ENCODE measurements around the gene SLC22A12.

SLC22A12 gene

GRCh38 chr11:64628596-64628995 lies 37.6 kb downstream of the SLC22A12 start:
- no peak overlapping the region for H2AFZ ChIP-seq (ENCODE audit: insufficient read depth, low read length, poor library complexity)
- no peak overlapping the region for H2AK5ac ChIP-seq (ENCODE audit: low read length)
- no CpG with 5 or more reads among the region's 2 CpGs for WGBS (ENCODE audit: extremely low coverage, insufficient coverage, insufficient read length)

GRCh38 chr11:64629103-64629502 lies 38.1 kb downstream of the SLC22A12 start:
- Histone ChIP-seq H3K36me3 (ENCODE audit: control insufficient read depth in 1 of 2, insufficient read depth in 2 of 2, low read length in 2 of 2) (no peaks in the 10 kb centered on the region), H2BK12ac (ENCODE audit: low read length) (no peak overlapping the region), H3K4me3 (ENCODE audit: low read depth, low read length) (no peak overlapping the region), H4K12ac (ENCODE audit: low read depth, low read length) (no peak overlapping the region), H2BK120ac (ENCODE audit: insufficient read depth, low read length, poor library complexity) (no peak overlapping the region), H3K27ac (ENCODE audit: low read depth, low read length) (no peak overlapping the region), H3K9ac (ENCODE audit: low read length) (no peak overlapping the region), H2AK5ac (ENCODE audit: low read length) (no peak overlapping the region), H3K18ac (ENCODE audit: low read length) (no peak overlapping the region), H4K91ac (ENCODE audit: low read depth, low read length) (no peak overlapping the region), H3K79me2 (ENCODE audit: control insufficient read depth, insufficient read depth, low read length, poor library complexity) (no peaks in the 10 kb centered on the region), H3K14ac (ENCODE audit: low read length) (no peak overlapping the region), H3K23ac (ENCODE audit: low read length) (no peak overlapping the region), H2AFZ (ENCODE audit: insufficient read depth, low read length, poor library complexity) (no peak overlapping the region), H3K27me3 (ENCODE audit: insufficient read depth, low read length) (peaks cover 13% of the 10 kb centered on the region), H3K79me1 (ENCODE audit: low read length) (no peaks in the 10 kb centered on the region), H3K9me3 (ENCODE audit: insufficient read depth, low read depth, low read length) (peaks cover 8% of the 10 kb centered on the region), H2BK5ac (ENCODE audit: low read depth, low read length, poor library complexity) (no peak overlapping the region), H4K8ac (ENCODE audit: low read depth, low read length) (no peak overlapping the region), H3K4me1 (ENCODE audit: control insufficient read depth in 1 of 2, insufficient read depth in 2 of 2, low read length in 2 of 2) (no peaks in the 10 kb centered on the region), H3K4ac (ENCODE audit: low read depth, low read length) (no peak overlapping the region), H3K4me2 (ENCODE audit: low read length) (no peak overlapping the region)
- DNase-seq: no peak
- no CpG with 5 or more reads among the region's 6 CpGs for WGBS (ENCODE audit: extremely low coverage, insufficient coverage, insufficient read length)

More at GRCh38 chr11:64628596-64628995, 37.6 kb downstream of the SLC22A12 start:
- no peak overlapping the region for H3K18ac ChIP-seq (ENCODE audit: low read length)
- H3K23ac ChIP-seq (ENCODE audit: low read length): no peak overlapping the region
- no peaks in the 10 kb centered on the region for H3K36me3 ChIP-seq (ENCODE audit: control insufficient read depth in 1 of 2, insufficient read depth in 2 of 2, low read length in 2 of 2)
- H4K12ac ChIP-seq (ENCODE audit: low read depth, low read length): no peak overlapping the region
- no peaks in the 10 kb centered on the region for H3K4me1 ChIP-seq (ENCODE audit: control insufficient read depth in 1 of 2, insufficient read depth in 2 of 2, low read length in 2 of 2)
- peaks cover 8% of the 10 kb centered on the region for H3K9me3 ChIP-seq (ENCODE audit: insufficient read depth, low read depth, low read length)
- H4K91ac ChIP-seq (ENCODE audit: low read depth, low read length): no peak overlapping the region
- H3K27me3 ChIP-seq (ENCODE audit: insufficient read depth, low read length): peaks cover 13% of the 10 kb centered on the region
- no peak overlapping the region for H3K4ac ChIP-seq (ENCODE audit: low read depth, low read length)
- no peak overlapping the region for H2BK120ac ChIP-seq (ENCODE audit: insufficient read depth, low read length, poor library complexity)
- no peak overlapping the region for H2BK5ac ChIP-seq (ENCODE audit: low read depth, low read length, poor library complexity)
- no peak overlapping the region for H4K8ac ChIP-seq (ENCODE audit: low read depth, low read length)
- no peak overlapping the region for H3K4me3 ChIP-seq (ENCODE audit: low read depth, low read length)
- no peaks in the 10 kb centered on the region for H3K79me2 ChIP-seq (ENCODE audit: control insufficient read depth, insufficient read depth, low read length, poor library complexity)
- no peak overlapping the region for H3K9ac ChIP-seq (ENCODE audit: low read length)
- no peak for DNase-seq
- no peak overlapping the region for H3K4me2 ChIP-seq (ENCODE audit: low read length)
- no peak overlapping the region for H2BK12ac ChIP-seq (ENCODE audit: low read length)
- no peak overlapping the region for H3K14ac ChIP-seq (ENCODE audit: low read length)
- H3K79me1 ChIP-seq (ENCODE audit: low read length): no peaks in the 10 kb centered on the region
- H3K27ac ChIP-seq (ENCODE audit: low read depth, low read length): no peak overlapping the region

DNA sequence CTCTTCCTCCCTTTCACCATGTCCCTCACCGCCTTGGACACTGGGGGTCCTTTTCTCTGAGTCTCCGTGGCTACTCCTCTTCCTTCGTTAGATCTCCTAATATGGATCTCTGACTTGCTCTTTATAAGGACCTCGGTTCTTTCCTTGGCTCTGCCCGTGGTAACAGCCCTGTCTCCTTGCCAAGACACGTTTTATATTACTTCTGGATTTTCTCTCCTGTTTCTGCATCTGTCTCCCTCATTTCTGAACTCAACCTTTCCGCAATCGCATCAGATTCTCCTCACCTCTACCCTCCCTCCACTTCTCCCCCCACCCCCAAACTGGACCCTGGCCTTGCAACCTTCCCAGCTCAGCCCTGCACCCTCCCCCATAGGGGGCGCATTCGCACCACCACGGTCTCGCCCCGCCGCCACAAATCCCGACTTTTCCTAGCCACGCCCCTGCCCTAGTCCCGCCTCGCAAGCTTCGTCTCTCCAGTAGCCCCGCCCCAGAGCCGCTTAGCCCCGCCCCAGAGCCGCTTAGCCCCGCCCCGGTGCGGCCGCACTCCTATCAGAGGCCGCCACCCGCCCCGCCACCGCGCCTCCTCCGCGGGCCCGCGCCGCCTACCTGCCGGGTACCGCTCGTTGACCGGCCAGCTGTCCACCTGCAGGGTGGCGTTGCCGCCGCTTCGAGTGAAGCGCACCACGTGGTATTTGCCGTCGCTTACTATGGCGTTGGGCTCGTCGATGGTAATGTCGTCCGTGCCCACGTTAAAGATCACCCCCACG lies 39.0 kb downstream of the SLC22A12 start:
- H3K4ac ChIP-seq (ENCODE audit: low read depth, low read length): no peak overlapping the region
- no peak overlapping the region for H4K8ac ChIP-seq (ENCODE audit: low read depth, low read length)
- no CpG with 5 or more reads among the region's 56 CpGs for WGBS (ENCODE audit: extremely low coverage, insufficient coverage, insufficient read length)
- no peak overlapping the region for H2AK5ac ChIP-seq (ENCODE audit: low read length)
- no peak overlapping the region for H2BK12ac ChIP-seq (ENCODE audit: low read length)
- H3K4me2 ChIP-seq (ENCODE audit: low read length): no peak overlapping the region
- H3K4me3 ChIP-seq (ENCODE audit: low read depth, low read length): no peak overlapping the region
- H3K27me3 ChIP-seq (ENCODE audit: insufficient read depth, low read length): peaks cover 13% of the 10 kb centered on the region
- H4K91ac ChIP-seq (ENCODE audit: low read depth, low read length): no peak overlapping the region
- H2BK5ac ChIP-seq (ENCODE audit: low read depth, low read length, poor library complexity): no peak overlapping the region
- no peak overlapping the region for H3K14ac ChIP-seq (ENCODE audit: low read length)
- no peak overlapping the region for H2AFZ ChIP-seq (ENCODE audit: insufficient read depth, low read length, poor library complexity)
- H3K27ac ChIP-seq (ENCODE audit: low read depth, low read length): no peak overlapping the region
- H3K79me2 ChIP-seq (ENCODE audit: control insufficient read depth, insufficient read depth, low read length, poor library complexity): no peaks in the 10 kb centered on the region
- DNase-seq: peak in 1 of 2 donors; percentile 28
- no peaks in the 10 kb centered on the region for H3K79me1 ChIP-seq (ENCODE audit: low read length)
- H3K4me1 ChIP-seq (ENCODE audit: control insufficient read depth in 1 of 2, insufficient read depth in 2 of 2, low read length in 2 of 2): no peaks in the 10 kb centered on the region
- H3K23ac ChIP-seq (ENCODE audit: low read length): no peak overlapping the region
- H4K12ac ChIP-seq (ENCODE audit: low read depth, low read length): no peak overlapping the region
- no peak overlapping the region for H3K18ac ChIP-seq (ENCODE audit: low read length)
- H2BK120ac ChIP-seq (ENCODE audit: insufficient read depth, low read length, poor library complexity): no peak overlapping the region
- H3K9me3 ChIP-seq (ENCODE audit: insufficient read depth, low read depth, low read length): peaks cover 8% of the 10 kb centered on the region
- no peak overlapping the region for H3K9ac ChIP-seq (ENCODE audit: low read length)
- H3K36me3 ChIP-seq (ENCODE audit: control insufficient read depth in 1 of 2, insufficient read depth in 2 of 2, low read length in 2 of 2): no peaks in the 10 kb centered on the region

DNA sequence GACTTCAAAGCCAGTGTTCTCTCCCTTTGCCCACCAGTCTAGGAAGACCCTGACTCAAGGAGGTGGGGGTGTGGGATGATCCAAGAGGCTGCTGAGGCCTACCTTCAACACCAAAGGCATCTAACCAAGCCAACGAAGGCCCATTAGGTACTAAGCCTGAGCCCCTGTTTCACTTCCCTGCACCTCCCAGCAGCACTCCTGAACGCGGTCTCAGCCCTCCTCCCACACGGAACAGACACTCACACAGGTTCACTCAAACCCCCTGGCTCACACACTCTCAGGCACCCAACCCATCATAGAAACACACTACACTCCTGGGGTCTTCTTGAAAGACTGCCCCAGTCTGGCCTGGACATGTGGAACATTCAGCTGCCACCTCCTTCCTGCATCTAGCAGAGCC lies 40.7 kb downstream of the SLC22A12 start:
- H3K9ac ChIP-seq (ENCODE audit: low read length): no peak overlapping the region
- H3K36me3 ChIP-seq (ENCODE audit: control insufficient read depth in 1 of 2, insufficient read depth in 2 of 2, low read length in 2 of 2): no peaks in the 10 kb centered on the region
- H3K9me3 ChIP-seq (ENCODE audit: insufficient read depth, low read depth, low read length): peaks cover 11% of the 10 kb centered on the region
- no peaks in the 10 kb centered on the region for H3K79me2 ChIP-seq (ENCODE audit: control insufficient read depth, insufficient read depth, low read length, poor library complexity)
- peaks cover 13% of the 10 kb centered on the region for H3K27me3 ChIP-seq (ENCODE audit: insufficient read depth, low read length)
- no peak overlapping the region for H4K12ac ChIP-seq (ENCODE audit: low read depth, low read length)
- no peak overlapping the region for H2BK5ac ChIP-seq (ENCODE audit: low read depth, low read length, poor library complexity)
- H3K4ac ChIP-seq (ENCODE audit: low read depth, low read length): no peak overlapping the region
- no peak overlapping the region for H3K27ac ChIP-seq (ENCODE audit: low read depth, low read length)
- no peak overlapping the region for H3K23ac ChIP-seq (ENCODE audit: low read length)
- no peak overlapping the region for H2AK5ac ChIP-seq (ENCODE audit: low read length)
- no peaks in the 10 kb centered on the region for H3K4me1 ChIP-seq (ENCODE audit: control insufficient read depth in 1 of 2, insufficient read depth in 2 of 2, low read length in 2 of 2)
- H2AFZ ChIP-seq (ENCODE audit: insufficient read depth, low read length, poor library complexity): no peak overlapping the region
- WGBS (ENCODE audit: extremely low coverage, insufficient coverage, insufficient read length): no CpG with 5 or more reads among the region's 4 CpGs
- H3K79me1 ChIP-seq (ENCODE audit: low read length): no peaks in the 10 kb centered on the region
- no peak overlapping the region for H4K8ac ChIP-seq (ENCODE audit: low read depth, low read length)
- no peak overlapping the region for H3K14ac ChIP-seq (ENCODE audit: low read length)
- H3K4me3 ChIP-seq (ENCODE audit: low read depth, low read length): no peak overlapping the region
- no peak overlapping the region for H2BK120ac ChIP-seq (ENCODE audit: insufficient read depth, low read length, poor library complexity)
- no peak overlapping the region for H4K91ac ChIP-seq (ENCODE audit: low read depth, low read length)
- H3K4me2 ChIP-seq (ENCODE audit: low read length): no peak overlapping the region
- H3K18ac ChIP-seq (ENCODE audit: low read length): no peak overlapping the region
- no peak overlapping the region for H2BK12ac ChIP-seq (ENCODE audit: low read length)
- DNase-seq: no peak
